Mesendoderm (in vitro differentiated cells): ENCODE measurements around the gene AMIGO2.
A peak's percentile ranks its signal among the peaks of the same experiment; 100 is the strongest.

Experiments
- DNase-seq: peaks from one replicate; pipeline ENCODE4 v3.0.0; 2013
- H2AK5ac ChIP-seq: 2 replicates; pipeline ENCODE4 v1.6.1; 2013; ENCODE audit warnings: low read length, inconsistent platforms
- H2BK120ac ChIP-seq: 2 replicates; pipeline ENCODE4 v1.6.1; 2013; ENCODE audit warnings: low read depth, mild to moderate bottlenecking, low read length, moderate library complexity, mixed read lengths
- H2BK15ac ChIP-seq: replicated peaks from 2 replicates; pipeline ENCODE4 v1.6.1; 2013; ENCODE audit warnings: low read depth, mild to moderate bottlenecking, moderate library complexity
- H2BK5ac ChIP-seq: 2 replicates; pipeline ENCODE4 v1.6.1; 2013; ENCODE audit warnings: low read length, inconsistent platforms
- H3K18ac ChIP-seq: 2 replicates; pipeline ENCODE4 v1.6.1; 2013; ENCODE audit warnings: mild to moderate bottlenecking, low read length, mixed read lengths
- H3K23ac ChIP-seq: one replicate; pipeline ENCODE4 v1.6.1; 2013; ENCODE audit warnings: low read length
- H3K27ac ChIP-seq: 2 replicates; pipeline ENCODE4 v1.5.1; 2013; ENCODE audit warnings: low read depth, mild to moderate bottlenecking, inconsistent platforms, low read length, moderate library complexity
- H3K27me3 ChIP-seq: 2 replicates; pipeline ENCODE4 v1.6.1; 2013; ENCODE audit warnings: low read length, control low read depth, mild to moderate bottlenecking, inconsistent platforms; ENCODE audit not compliant: insufficient read depth, poor library complexity
- H3K36me3 ChIP-seq: 2 replicates; pipeline ENCODE4 v1.6.1; 2013; ENCODE audit warnings: low read length, inconsistent platforms; ENCODE audit not compliant: control insufficient read depth, insufficient read depth
- H3K4ac ChIP-seq: one replicate; pipeline ENCODE4 v1.6.1; 2013; ENCODE audit warnings: low read depth, mild to moderate bottlenecking, low read length, moderate library complexity
- H3K4me1 ChIP-seq: 2 replicates; pipeline ENCODE4 v1.6.1; 2013; ENCODE audit warnings: low read depth, low read length, inconsistent platforms; ENCODE audit not compliant: control insufficient read depth
- H3K4me2 ChIP-seq: 2 replicates; pipeline ENCODE4 v1.6.1; 2013; ENCODE audit warnings: low read length
- H3K4me3 ChIP-seq: 2 replicates; pipeline ENCODE4 v1.5.1; 2013; ENCODE audit warnings: mild to moderate bottlenecking, low read length
- H3K56ac ChIP-seq: one replicate; pipeline ENCODE4 v1.6.1; 2013; ENCODE audit warnings: low read length
- H3K79me1 ChIP-seq: 2 replicates; pipeline ENCODE4 v1.6.1; 2013; ENCODE audit warnings: low read length, inconsistent platforms
- H3K79me2 ChIP-seq: 2 replicates; pipeline ENCODE4 v1.6.1; 2013; ENCODE audit warnings: mild to moderate bottlenecking, low read length; ENCODE audit not compliant: control insufficient read depth, insufficient read depth
- H3K9ac ChIP-seq: 2 replicates; pipeline ENCODE4 v1.6.1; 2013; ENCODE audit warnings: low read length, inconsistent platforms
- H4K5ac ChIP-seq: one replicate; pipeline ENCODE4 v1.6.1; 2013; ENCODE audit warnings: low read length
- H4K8ac ChIP-seq: one replicate; pipeline ENCODE4 v1.6.1; 2013; ENCODE audit warnings: low read depth, mild to moderate bottlenecking, control low read depth, low read length, moderate library complexity
- WGBS: extraction: QIAGEN DNeasy Blood & Tissue Kit; methylation state at CpG from one replicate; pipeline ENCODE4 v1.1.7; 2013; ENCODE audit warnings: low lambda C conversion rate, missing lambda C conversion rate; ENCODE audit not compliant: insufficient coverage; ENCODE audit errors: extremely low coverage; 5-methylcytosine and 5-hydroxymethylcytosine counted together

The AMIGO2 gene

DNA sequence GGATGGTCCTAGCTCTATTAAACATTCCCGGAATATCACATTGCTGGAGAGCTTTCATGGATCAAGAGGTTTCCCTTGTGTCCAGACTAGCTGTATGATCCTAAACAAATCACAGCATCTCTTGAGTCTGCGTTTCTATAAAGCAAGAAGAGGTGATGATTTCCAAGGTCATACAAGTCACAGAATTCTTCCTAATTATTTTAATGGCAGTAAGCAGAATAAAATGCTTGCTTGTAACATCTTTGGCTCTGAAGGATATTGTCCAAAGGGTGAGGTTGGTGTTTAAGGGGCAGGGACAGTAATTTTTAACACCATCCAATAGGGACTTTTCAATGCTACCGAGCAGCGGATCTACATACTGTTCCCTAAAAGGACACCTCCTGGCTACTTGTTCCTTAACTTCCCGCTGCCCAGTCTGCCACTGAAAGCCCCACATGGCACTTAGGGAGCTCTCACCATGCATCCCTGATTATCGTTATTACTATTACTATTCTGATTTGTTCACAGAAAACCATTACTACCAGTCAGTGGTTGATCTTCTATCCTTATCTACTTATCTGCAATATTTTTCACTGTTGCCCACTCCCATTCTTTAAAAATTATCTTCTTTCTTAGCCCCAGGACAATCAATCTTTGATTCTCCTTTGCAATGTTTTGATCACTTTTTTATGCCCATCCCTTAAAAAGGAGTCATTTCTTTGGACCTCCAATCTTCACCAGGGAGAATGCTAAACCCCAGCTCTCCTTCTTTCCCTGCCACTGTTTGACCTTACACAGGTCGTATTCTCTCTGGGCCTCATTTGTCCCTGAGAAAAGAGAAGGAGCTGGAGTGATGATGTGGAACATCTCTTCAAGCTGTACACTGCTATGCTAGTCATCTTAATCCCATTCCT lies 4.3 kb downstream of the AMIGO2 start:
- H3K56ac ChIP-seq = no peak overlapping the region
- H2BK5ac ChIP-seq = no peak overlapping the region
- H3K79me2 ChIP-seq = peaks cover 24% of the 10 kb centered on the region
- no peak overlapping the region for H4K8ac ChIP-seq
- H3K27ac ChIP-seq = no peak overlapping the region
- peaks cover 12% of the 10 kb centered on the region for H3K79me1 ChIP-seq
- no peak overlapping the region for H3K4me2 ChIP-seq
- H2AK5ac ChIP-seq = no peak overlapping the region
- H4K5ac ChIP-seq = no peak overlapping the region
- H2BK120ac ChIP-seq = no peak overlapping the region
- no peaks in the 10 kb centered on the region for H3K27me3 ChIP-seq
- no peak for DNase-seq
- peaks cover 12% of the 10 kb centered on the region for H3K4me1 ChIP-seq
- no peak overlapping the region for H3K23ac ChIP-seq
- H2BK15ac ChIP-seq = no peak overlapping the region
- no CpG with 5 or more reads among the region's 7 CpGs for WGBS
- H3K18ac ChIP-seq = no peak overlapping the region
- H3K36me3 ChIP-seq = peaks cover 3% of the 10 kb centered on the region
- no peak overlapping the region for H3K9ac ChIP-seq
- no peak overlapping the region for H3K4ac ChIP-seq
- H3K4me3 ChIP-seq = no peak overlapping the region

- H3K79me1 ChIP-seq = peaks cover 12% of the 10 kb centered on the region
- H4K5ac ChIP-seq = no peak overlapping the region
- H3K9ac ChIP-seq = no peak overlapping the region
- no CpG with 5 or more reads among the region's 2 CpGs for WGBS
- no peak overlapping the region for H2BK120ac ChIP-seq
- no peak overlapping the region for H2AK5ac ChIP-seq
- no peak overlapping the region for H3K27ac ChIP-seq
- H3K4me3 ChIP-seq = no peak overlapping the region
- peaks cover 24% of the 10 kb centered on the region for H3K79me2 ChIP-seq
- no peak overlapping the region for H3K4ac ChIP-seq
- H2BK15ac ChIP-seq = no peak overlapping the region
- no peak for DNase-seq
- H3K56ac ChIP-seq = no peak overlapping the region
- H3K36me3 ChIP-seq = peaks cover 3% of the 10 kb centered on the region
- no peak overlapping the region for H4K8ac ChIP-seq
- no peak overlapping the region for H2BK5ac ChIP-seq
- no peak overlapping the region for H3K4me2 ChIP-seq
- H3K27me3 ChIP-seq = no peaks in the 10 kb centered on the region
- H3K23ac ChIP-seq = no peak overlapping the region
- peaks cover 12% of the 10 kb centered on the region for H3K4me1 ChIP-seq
- no peak overlapping the region for H3K18ac ChIP-seq
Observed at GRCh38 chr12:47074757-47075156, 5.0 kb downstream of the AMIGO2 start.

DNA sequence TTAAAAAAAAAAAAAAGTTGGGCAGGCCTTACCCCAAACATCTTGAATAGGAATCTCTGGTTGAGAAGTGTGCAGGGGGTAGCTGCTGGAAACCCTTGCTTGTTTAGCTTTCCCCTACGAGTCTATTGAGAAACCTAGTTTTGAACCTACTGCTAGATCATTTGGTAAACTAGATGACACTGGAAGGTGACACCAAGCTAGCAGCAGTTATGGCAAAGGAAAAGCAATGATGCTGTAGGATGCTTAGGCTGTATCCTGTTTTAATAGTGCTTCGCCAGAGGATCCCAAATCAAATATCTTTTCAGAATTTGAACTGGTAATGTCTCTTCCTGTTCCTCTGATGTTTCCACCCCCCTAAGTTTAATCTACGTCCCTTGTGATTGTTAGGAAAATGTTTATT lies 5.8 kb downstream of the AMIGO2 start:
- H4K5ac ChIP-seq = no peak overlapping the region
- H3K23ac ChIP-seq = no peak overlapping the region
- DNase-seq = no peak
- no peak overlapping the region for H2AK5ac ChIP-seq
- no peak overlapping the region for H3K4me3 ChIP-seq
- no peak overlapping the region for H2BK5ac ChIP-seq
- H3K4me1 ChIP-seq = peaks cover 17% of the 10 kb centered on the region
- H3K4ac ChIP-seq = no peak overlapping the region
- no CpG with 5 or more reads among the region's 3 CpGs for WGBS
- no peak overlapping the region for H3K9ac ChIP-seq
- no peak overlapping the region for H3K4me2 ChIP-seq
- peaks cover 10% of the 10 kb centered on the region for H3K79me1 ChIP-seq
- peaks cover 3% of the 10 kb centered on the region for H3K36me3 ChIP-seq
- peaks cover 20% of the 10 kb centered on the region for H3K79me2 ChIP-seq
- no peak overlapping the region for H4K8ac ChIP-seq
- no peak overlapping the region for H3K18ac ChIP-seq
- no peak overlapping the region for H3K27ac ChIP-seq
- H3K56ac ChIP-seq = no peak overlapping the region
- H2BK15ac ChIP-seq = no peak overlapping the region
- H3K27me3 ChIP-seq = no peaks in the 10 kb centered on the region
- no peak overlapping the region for H2BK120ac ChIP-seq

- peak; percentile 73 for DNase-seq
- no peak overlapping the region for H3K4me2 ChIP-seq
- no peak overlapping the region for H3K56ac ChIP-seq
- H3K18ac ChIP-seq = no peak overlapping the region
- no peak overlapping the region for H2BK120ac ChIP-seq
- H4K5ac ChIP-seq = no peak overlapping the region
- no peaks in the 10 kb centered on the region for H3K27me3 ChIP-seq
- no peaks in the 10 kb centered on the region for H3K79me1 ChIP-seq
- no peak overlapping the region for H3K4ac ChIP-seq
- no peaks in the 10 kb centered on the region for H3K36me3 ChIP-seq
- no peak overlapping the region for H3K23ac ChIP-seq
- WGBS = no CpG with 5 or more reads among the region's 5 CpGs
- H3K79me2 ChIP-seq = no peaks in the 10 kb centered on the region
- no peak overlapping the region for H3K4me3 ChIP-seq
- H2BK15ac ChIP-seq = peak overlapping the region; percentile 64
- no peak overlapping the region for H2BK5ac ChIP-seq
- no peak overlapping the region for H3K27ac ChIP-seq
- H3K9ac ChIP-seq = no peak overlapping the region
- no peak overlapping the region for H4K8ac ChIP-seq
- H3K4me1 ChIP-seq = peaks cover 18% of the 10 kb centered on the region
- no peak overlapping the region for H2AK5ac ChIP-seq
Observed at GRCh38 chr12:47071241-47071852, 8.4 kb downstream of the AMIGO2 start.

DNA sequence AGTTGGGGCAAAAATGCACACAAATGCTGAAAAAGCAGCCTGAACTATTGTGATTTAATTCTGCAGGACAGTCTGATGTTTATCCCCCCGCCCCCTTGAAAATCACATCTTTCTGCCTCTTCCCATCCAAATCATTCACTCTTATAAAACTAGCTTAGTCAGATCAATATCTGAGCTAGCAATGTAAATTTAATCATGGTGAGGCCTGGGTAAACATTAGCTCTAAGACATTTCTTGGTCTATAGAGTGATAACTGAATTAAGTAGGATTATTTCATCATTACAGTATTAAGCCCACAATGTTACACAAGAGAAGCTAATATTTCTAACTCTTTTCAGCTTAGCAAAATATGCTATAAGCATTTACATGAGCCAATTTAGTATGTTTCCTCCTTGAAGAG lies 9.4 kb downstream of the AMIGO2 start:
- Histone ChIP-seq H3K9ac (no peak overlapping the region), H3K18ac (peak overlapping the region; percentile 51), H2BK5ac (no peak overlapping the region), H3K4ac (no peak overlapping the region), H3K27me3 (no peaks in the 10 kb centered on the region), H3K27ac (no peak overlapping the region), H3K4me1 (peaks cover 18% of the 10 kb centered on the region), H4K5ac (no peak overlapping the region), H2BK15ac (peak overlapping the region; percentile 78), H3K79me2 (no peaks in the 10 kb centered on the region), H3K56ac (no peak overlapping the region), H3K23ac (no peak overlapping the region), H3K79me1 (no peaks in the 10 kb centered on the region), H2AK5ac (no peak overlapping the region), H3K36me3 (no peaks in the 10 kb centered on the region), H3K4me3 (no peak overlapping the region), H3K4me2 (no peak overlapping the region), H2BK120ac (no peak overlapping the region), H4K8ac (no peak overlapping the region)
- no peak for DNase-seq
- no CpG with 5 or more reads among the region's 1 CpG for WGBS
